ENCODE results near the gene CREB3L2.

Gene CREB3L2

GRCh38 chr7:137895301-137896221 is 106.3 kb downstream of the CREB3L2 start:
- intact Hi-C loops (cut with DNase I): loop anchor here (5.0 to 10.0 kb wide), 2 partner anchors 61 to 238 kb away; no protein-coding TSS in a partner anchor
- no peak for DNase-seq

- intact Hi-C loops (cut with DNase I): loop anchor here (10.0 kb wide), 1 partner anchor 58 kb away; no protein-coding TSS in a partner anchor
- DNase-seq: no peak
Measured at GRCh38 chr7:137893143-137893742, 108.6 kb downstream of the CREB3L2 start.

GRCh38 chr7:137891016-137891655 is 110.8 kb downstream of the CREB3L2 start:
- intact Hi-C loops (cut with DNase I): loop anchor here (10.0 kb wide), 1 partner anchor 56 kb away; no protein-coding TSS in a partner anchor
- DNase-seq: no peak

- intact Hi-C loops (cut with DNase I): loop anchor here (10.0 kb wide), 1 partner anchor 56 kb away; no protein-coding TSS in a partner anchor
- no peak for DNase-seq
Measured at GRCh38 chr7:137890449-137890921, 111.4 kb downstream of the CREB3L2 start.

- no peak for DNase-seq
- intact Hi-C loops (cut with DNase I): no loop called here
Measured at GRCh38 chr7:137888241-137888640, 113.6 kb downstream of the CREB3L2 start.

- DNase-seq: no peak
- intact Hi-C loops (cut with DNase I): no loop called here
Measured at GRCh38 chr7:137886746-137887145, 115.1 kb downstream of the CREB3L2 start.

GRCh38 chr7:137886281-137886680 is 115.6 kb downstream of the CREB3L2 start:
- intact Hi-C loops (cut with DNase I): no loop called here
- no peak for DNase-seq

GRCh38 chr7:137885678-137886077 is 116.2 kb downstream of the CREB3L2 start:
- DNase-seq: no peak

GRCh38 chr7:137882806-137883205 is 119.1 kb downstream of the CREB3L2 start:
- intact Hi-C loops (cut with DNase I): no loop called here

More at GRCh38 chr7:137885678-137886077, 116.2 kb downstream of the CREB3L2 start:
- intact Hi-C loops (cut with DNase I): no loop called here

GRCh38 chr7:137882261-137882668 is 119.6 kb downstream of the CREB3L2 start:
- no peak for DNase-seq
- intact Hi-C loops (cut with DNase I): no loop called here

More at GRCh38 chr7:137882806-137883205, 119.1 kb downstream of the CREB3L2 start:
- no peak for DNase-seq

- no peak for DNase-seq
- intact Hi-C loops (cut with DNase I): no loop called here
Measured at GRCh38 chr7:137881607-137882260, 120.2 kb downstream of the CREB3L2 start.

GRCh38 chr7:137880432-137880831 is 121.5 kb downstream of the CREB3L2 start:
- intact Hi-C loops (cut with DNase I): no loop called here
- no peak for DNase-seq

- intact Hi-C loops (cut with DNase I): no loop called here
- peak in 9 of 42 donors; percentile 10 to 63 (median 23) for DNase-seq
Measured at GRCh38 chr7:137879357-137880158, 122.3 kb downstream of the CREB3L2 start.

- peak in 24 of 42 donors; percentile 12 to 72 (median 32) for DNase-seq
- intact Hi-C loops (cut with DNase I): no loop called here
Measured at GRCh38 chr7:137878333-137878961, 123.4 kb downstream of the CREB3L2 start.

- no peak for DNase-seq
- intact Hi-C loops (cut with DNase I): no loop called here
Measured at GRCh38 chr7:137877027-137877675, 124.7 kb downstream of the CREB3L2 start.

- no peak for DNase-seq
- intact Hi-C loops (cut with DNase I): no loop called here
Measured at GRCh38 chr7:137875746-137876145, 126.1 kb downstream of the CREB3L2 start.

Measured in head of caudate nucleus (tissue), 42 donors.